Cardiac fibroblast (primary cell): Measurements from ENCODE around the gene CPSF6.
"Not testable (repeated sequence)": the region's sequence is repeated elsewhere in the genome, so short reads cannot be mapped to it uniquely, and the experiment has no call there.

ENCODE experiments used
- DNase-seq, 2 donors: peaks; one replicate each; pipeline versions ENCODE4 v3.0.0 to v3.0.0-alpha.2; 2010; ENCODE audit warnings: low read depth in 2 of 2
- H3K4me3 ChIP-seq, 2 donors: replicated peaks in 1 of 2; 1 replicate in 1 of 2; 2 replicates in 1 of 2; pipeline ENCODE4 v1.5.1; 2011; ENCODE audit warnings: low read depth in 2 of 2, low read length in 2 of 2, mild to moderate bottlenecking in 2 of 2, moderate library complexity in 1 of 2
- CTCF ChIP-seq: IDR thresholded peaks from one replicate; pipeline ENCODE4 v1.5.1; 2011; ENCODE audit warnings: low read depth, mild to moderate bottlenecking, low read length, inconsistent platforms

The CPSF6 gene

DNA sequence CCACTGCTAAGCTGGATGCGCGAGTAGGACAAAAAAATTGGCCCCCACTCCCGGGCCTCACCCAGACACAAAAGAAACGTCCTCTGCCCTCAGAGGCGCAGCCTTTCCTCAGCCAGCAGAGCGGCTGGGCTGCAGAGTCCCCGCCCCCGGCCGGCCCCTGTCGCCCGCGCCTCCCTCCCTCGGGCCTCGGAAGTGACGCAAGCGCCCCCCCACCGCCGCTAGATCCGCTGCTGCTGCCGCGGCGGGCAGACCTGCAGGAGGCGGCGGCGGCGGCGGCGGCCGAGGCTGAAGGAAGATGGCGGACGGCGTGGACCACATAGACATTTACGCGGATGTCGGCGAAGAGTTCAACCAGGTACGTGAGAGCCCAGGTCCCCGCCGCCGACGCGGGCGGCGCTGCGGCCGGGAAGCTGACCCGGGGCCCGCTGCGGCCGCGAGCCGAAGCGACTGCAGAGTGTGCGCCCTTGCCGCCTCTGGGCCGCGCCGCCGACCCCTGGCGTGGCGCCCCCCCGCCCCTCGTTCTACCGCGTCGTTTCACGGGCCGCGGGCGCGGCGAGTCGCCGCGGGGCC, at the start of gene CPSF6:
TSS of gene CPSF6 (plus strand) at position 218 of the 570 bp plus-strand sequence. CDS start at position 296, 78 bp downstream.
- TF ChIP-seq CTCF: no peak
- peak; percentile 93 to 96 for DNase-seq

DNA sequence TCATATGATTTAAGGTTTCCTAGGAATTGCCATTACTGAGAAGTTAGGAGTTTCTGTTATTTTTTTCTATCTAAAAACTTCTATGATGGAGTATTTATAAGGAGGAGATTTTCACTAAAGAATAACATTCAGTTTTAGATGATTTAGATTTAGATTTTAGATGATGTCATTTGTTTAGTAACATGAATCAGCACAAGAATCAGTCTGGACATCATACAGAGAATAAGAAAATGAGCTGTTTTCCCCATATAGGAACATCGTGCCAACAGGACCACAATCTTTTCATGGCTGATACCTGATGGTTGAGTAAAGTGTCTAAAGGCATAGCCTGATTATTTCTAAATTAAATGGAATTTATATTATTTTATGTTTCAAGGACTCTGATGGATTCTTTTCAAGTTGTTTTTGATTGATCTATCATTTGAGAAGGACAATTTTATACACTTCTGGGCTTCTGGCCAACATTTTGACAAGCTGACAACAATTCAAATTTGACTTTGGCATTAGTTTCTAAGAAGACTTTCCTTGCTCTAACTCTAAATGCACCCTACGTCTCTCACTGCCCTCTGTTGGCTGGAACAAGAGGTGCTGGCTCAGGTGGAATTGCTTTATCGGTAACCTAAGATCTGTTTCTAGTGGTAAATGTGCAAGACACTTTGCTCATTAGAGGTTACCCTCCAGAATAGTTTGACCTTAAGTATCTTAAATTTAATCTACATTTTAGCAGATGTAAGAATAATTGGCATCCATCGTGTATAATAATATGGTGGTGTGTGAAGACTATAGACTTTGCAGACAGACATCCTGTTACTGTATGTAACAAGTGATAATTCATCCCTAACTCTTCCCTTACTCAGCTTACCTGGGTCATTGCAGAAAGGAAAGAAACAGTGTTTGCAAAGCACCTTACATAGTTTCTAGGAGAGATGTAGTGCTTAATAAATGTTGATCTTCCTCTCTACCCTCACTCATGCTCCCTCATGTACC, 42.8 kb upstream of the CPSF6 start:
- peak; percentile 52 for TF ChIP-seq CTCF
- DNase-seq: peak; percentile 3 to 25
- no peak overlapping the region for H3K4me3 ChIP-seq

More for the DNA sequence above, at the start of gene CPSF6:
- peak within 1 kb of the TSS; percentile 75 to 81 for H3K4me3 ChIP-seq

DNA sequence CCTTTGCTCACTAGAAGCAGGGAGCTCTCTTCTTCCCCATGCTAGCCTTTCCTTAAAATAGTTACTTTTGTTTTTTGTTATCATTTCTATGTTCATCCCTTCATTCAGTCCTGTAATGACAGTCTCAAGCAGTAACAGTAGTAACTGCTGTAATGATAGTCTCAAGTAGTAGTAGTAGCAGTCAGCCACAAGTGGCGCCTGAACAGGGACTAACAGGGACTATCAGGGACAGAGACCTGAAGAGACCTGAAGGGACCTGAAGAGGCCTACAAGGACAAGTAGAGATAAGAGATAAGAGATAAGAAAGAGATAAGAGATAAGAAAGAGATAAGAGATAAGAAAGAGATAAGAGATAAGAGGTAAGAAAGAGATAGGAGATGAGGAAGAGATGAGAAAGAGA, 39.4 kb upstream of the CPSF6 start:
- H3K4me3 ChIP-seq, DNase-seq: not testable (repeated sequence)

GRCh38 chr12:69204191-69204590, 35.2 kb upstream of the CPSF6 start:
- no peak for DNase-seq
- TF ChIP-seq CTCF: no peak
- H3K4me3 ChIP-seq: no peak overlapping the region

- TF ChIP-seq CTCF: no peak
- DNase-seq: no peak
- H3K4me3 ChIP-seq: no peak overlapping the region
Observed at GRCh38 chr12:69210661-69211060, 28.7 kb upstream of the CPSF6 start.

DNA sequence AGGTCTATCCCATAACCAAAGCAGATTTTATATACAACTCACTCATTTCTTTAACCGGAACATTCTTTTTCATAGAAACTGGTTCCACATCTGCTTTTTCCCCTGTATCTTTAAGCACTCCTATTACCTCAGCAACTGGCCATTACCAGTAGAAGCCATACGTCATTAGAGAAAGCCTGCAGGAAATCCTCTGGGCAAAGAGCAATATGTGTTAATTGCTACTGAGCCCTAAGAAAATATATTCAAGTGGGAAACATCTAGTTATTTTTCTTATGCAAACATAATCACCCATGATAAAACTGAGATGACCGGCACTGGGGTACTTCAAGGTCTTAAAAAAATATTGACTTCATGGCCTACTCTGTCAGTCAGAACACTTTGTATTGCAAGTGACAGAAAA, 28.2 kb upstream of the CPSF6 start:
- H3K4me3 ChIP-seq: no peak overlapping the region
- TF ChIP-seq CTCF: no peak
- no peak for DNase-seq

DNA sequence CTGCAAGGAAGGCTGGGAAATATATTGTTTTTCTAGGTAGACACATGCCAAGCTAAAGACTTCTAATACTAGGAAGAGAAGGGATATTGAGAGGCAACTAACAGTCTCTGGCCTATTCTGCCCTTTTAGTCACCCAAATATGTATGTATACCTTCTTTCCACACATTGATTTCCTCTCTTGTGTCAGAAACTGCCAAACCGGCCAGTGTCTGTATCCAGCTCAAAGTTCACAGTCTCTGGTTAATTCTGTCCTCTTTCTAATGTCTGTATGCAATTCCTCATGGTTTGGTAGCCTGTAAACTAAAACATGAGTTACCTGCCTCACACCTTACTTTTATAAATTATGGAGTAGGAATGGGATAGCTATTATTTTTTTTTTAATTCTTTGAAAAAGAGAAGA, 25.2 kb upstream of the CPSF6 start:
- H3K4me3 ChIP-seq: no peak overlapping the region
- TF ChIP-seq CTCF: no peak
- DNase-seq: no peak
